ENCODE measurements around the gene FOXN3.

Gene FOXN3

DNA sequence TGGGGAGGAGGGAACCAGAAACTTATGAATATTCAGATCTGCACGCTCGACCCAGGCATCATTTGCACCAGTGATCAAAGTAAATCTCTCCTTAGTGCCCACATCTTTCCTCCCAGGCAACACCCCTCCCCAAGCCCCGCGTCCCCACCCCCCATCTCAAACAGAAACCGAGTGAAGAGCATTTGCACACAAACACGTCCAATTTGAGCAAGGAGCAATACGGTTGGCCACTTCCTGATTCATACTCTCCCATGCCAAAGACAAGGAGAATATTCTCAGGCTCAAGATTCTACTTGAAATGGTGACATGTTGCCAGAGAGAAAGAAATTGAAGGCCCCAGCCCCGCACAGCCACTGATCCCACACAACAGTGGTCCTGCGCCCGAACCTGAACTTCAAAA is 7.1 kb downstream of the FOXN3 start:
- DNase-seq (ENCODE audit: low read depth in 3 of 3, low spot score in 1 of 3), result no peak

DNA sequence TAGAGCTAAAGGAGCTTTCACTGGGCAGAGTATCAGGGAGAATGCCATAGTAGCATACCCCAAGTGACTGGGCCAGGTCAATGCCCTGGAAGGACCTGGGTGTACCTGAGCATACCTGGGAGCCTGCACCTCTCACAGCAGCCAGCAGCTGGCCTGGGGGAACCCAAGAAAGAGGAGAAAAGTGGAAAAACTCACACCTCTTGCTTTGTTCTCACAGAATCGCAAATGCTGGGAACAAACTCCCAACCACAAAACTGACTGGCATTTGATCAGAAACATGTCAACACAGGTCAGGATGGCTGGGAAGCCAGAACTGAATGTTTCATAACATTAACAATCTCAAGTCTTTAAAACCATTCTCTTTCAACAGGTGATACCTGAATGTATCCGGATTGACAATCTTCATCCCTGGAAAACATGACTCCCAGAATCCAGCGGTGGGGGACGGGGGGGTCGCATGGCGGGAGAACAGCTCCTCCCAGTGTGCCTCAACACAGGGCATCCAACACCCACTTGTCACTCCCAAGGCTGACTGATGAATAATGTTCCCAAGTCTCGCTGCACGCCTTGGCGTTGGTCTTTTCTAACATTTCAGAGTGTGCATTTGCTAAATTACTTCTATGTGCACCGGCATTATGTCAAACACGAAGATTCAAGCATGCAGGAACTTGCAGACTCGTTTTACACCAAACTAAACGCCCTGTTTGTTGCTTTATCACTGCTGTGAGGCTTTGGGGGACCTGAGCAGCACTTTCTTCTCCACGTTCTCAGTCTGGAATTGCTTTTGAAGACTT is 7.9 kb downstream of the FOXN3 start:
- DNase-seq (ENCODE audit: low read depth in 3 of 3, low spot score in 1 of 3), result no peak

DNA sequence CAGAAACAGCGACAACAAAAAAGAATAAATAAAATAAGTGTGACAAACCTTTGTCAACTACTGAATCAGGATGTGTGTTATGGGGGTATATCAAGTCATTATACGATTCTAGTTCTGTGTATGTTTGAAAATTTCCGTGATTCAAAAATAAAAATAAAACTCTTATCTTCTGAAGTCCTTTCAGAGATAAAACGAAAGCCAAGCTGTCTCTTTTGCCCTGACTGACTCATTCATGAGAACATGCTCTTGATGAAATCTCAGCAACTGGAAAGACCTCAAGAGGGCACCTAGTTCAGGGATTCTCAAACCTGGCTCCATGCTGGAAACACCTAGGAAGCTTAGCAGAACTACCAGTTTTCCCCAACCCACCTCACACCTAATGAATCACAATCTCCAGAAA is 9.2 kb downstream of the FOXN3 start:
- DNase-seq (ENCODE audit: low read depth in 3 of 3, low spot score in 1 of 3), result no peak

- no peak for DNase-seq (ENCODE audit: low read depth in 3 of 3, low spot score in 1 of 3)
These were observed 10.1 kb downstream of the FOXN3 start for GRCh38 chr14:89406941-89407340.

DNA sequence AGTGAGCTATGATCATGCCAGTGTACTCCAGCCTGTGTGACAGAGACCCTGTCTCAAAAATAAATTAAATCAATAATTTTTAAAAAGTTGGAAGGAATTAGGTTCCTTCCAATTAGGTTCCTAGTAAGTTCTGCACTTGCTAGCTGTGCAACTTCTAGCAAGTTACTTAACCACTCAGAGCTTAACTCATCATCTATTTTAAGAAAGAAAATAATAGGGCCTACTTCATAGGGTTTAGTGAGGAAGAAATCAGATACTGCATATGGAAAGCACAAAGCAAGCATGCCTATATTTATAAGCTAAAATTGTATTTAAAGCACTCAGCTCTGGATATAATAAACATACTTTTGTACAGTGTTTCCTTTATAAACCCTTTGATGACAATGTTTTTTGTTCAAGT is 10.7 kb downstream of the FOXN3 start:
- no peak for DNase-seq (ENCODE audit: low read depth in 3 of 3, low spot score in 1 of 3)

DNA sequence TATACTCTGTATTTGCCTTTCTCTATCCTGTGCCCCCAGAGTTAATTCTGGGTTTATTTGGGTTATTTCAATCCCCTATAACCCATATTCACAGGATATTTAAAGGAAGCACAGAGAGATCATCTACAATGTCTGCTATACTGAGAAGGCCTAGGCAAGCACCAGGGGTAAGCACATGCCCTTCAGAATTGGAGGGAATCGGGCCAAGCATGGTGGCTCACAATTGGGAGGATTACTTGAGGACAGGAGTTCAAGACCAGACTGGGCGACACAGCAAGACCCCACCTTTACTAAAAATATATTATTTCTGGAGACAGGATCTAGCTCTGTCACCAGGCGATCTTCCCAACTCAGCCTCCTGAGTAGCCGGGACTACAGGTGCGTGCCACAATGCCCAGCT is 11.3 kb downstream of the FOXN3 start:
- no peak for DNase-seq (ENCODE audit: low read depth in 3 of 3, low spot score in 1 of 3)

- no peak for DNase-seq (ENCODE audit: low read depth in 3 of 3, low spot score in 1 of 3)
These were observed 14.7 kb downstream of the FOXN3 start for GRCh38 chr14:89402363-89402762.

- DNase-seq (ENCODE audit: low read depth in 3 of 3, low spot score in 1 of 3), result no peak
These were observed 15.3 kb downstream of the FOXN3 start for GRCh38 chr14:89401761-89402160.

DNA sequence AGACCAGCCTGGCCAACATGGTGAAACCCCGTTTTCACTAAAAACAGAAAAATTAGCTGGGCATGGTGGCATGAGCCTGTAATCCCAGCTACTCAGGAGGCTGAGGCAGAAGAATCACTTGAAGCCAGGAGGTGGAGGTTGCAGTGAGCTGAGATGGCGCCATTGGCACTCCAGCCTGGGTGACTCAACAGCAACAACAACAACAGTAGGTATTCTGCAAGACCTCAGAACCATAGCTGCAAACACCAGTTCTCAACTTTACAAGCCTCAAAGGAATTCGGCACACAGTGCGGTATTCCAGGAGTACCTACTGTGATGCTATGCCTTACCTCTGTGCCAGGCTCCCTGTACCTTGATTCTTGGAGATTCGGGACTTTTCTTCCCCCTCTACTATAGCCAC is 15.8 kb downstream of the FOXN3 start:
- DNase-seq (ENCODE audit: low read depth in 3 of 3, low spot score in 1 of 3), result no peak

GRCh38 chr14:89400529-89400928 is 16.5 kb downstream of the FOXN3 start:
- DNase-seq (ENCODE audit: low read depth in 3 of 3, low spot score in 1 of 3), result no peak

DNA sequence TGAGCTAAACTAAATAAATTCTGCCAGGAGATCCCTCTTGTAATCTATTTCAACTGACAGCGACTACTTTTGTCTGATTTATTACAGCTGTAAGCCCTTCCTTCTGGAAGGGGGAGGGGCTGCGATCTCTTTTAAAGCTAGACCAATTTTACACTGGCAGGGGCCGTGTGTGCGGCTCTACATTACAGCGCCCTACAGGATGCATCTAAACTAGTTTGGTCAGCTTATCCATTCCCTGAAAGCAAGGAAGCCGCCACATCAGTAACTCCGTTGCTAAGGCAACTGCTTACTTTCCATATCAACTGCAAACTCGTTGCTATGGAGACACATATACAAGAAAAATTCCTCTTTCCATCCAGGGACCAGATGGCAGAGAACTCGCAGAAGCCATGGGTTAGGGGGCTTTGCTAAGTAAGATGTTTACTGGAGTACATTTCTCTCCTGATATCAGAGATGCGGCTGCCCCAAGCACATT is 17.4 kb downstream of the FOXN3 start:
- no peak for DNase-seq (ENCODE audit: low read depth in 3 of 3, low spot score in 1 of 3)

GRCh38 chr14:89399157-89399556 is 17.9 kb downstream of the FOXN3 start:
- DNase-seq (ENCODE audit: low read depth in 3 of 3, low spot score in 1 of 3), result no peak

DNA sequence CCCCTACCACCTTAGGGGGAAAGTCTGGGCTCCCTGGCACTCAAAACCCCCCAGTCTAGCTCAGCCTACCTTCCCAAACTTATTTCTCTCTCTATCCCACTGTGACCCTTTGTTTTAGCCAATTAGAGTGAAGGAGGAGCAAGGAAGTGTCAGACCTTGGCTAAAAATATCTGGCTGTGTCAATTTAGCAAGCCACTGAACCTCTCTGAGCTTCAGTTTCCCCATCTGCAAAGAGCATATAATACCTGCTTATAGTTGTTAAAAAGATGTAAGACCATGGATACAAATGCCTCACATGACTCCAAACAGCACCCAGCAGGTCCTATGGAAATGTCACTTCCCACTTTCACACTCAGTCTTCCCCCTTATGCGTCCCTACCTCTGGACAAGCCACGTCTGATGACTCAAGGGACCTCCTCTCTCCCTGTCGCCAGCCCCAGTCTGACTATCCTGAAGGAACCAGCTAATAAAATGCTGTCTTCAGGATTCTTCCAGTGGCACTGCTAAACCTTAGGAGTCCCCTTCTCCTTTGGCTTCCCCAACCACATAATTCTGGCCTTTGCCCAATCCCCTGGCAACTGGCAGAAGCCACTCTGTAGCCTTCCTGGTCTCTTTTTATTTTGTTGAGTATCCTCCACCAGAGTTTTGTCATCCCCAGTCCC is 19.3 kb downstream of the FOXN3 start:
- no peak for DNase-seq (ENCODE audit: low read depth in 3 of 3, low spot score in 1 of 3)

- no peak for DNase-seq (ENCODE audit: low read depth in 3 of 3, low spot score in 1 of 3)
These were observed 22.1 kb downstream of the FOXN3 start for GRCh38 chr14:89394972-89395371.

DNA sequence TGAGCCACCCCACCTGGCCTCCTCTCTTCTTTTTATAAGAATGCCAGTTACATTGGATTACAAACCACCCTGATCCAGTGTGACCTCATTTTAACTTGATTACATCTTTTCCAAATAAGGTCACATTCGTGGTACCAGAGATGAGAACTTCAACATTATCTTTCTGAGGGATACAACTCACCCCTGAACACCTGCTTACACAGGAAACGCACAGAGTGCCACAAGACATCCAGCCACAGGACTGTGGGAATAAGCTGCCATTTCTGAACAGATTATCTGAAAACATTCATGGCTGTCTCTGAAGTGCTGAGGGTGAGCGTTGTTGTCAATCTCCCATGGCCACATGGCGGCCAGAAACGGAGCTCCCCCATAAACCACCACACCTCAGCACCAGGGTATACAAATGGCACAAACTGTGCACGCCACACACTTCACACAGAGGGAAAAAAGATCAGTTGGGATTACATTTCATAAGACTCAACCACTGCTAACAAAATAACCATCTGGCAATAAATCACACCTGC is 23.7 kb downstream of the FOXN3 start:
- DNase-seq (ENCODE audit: low read depth in 3 of 3, low spot score in 1 of 3), result no peak

DNA sequence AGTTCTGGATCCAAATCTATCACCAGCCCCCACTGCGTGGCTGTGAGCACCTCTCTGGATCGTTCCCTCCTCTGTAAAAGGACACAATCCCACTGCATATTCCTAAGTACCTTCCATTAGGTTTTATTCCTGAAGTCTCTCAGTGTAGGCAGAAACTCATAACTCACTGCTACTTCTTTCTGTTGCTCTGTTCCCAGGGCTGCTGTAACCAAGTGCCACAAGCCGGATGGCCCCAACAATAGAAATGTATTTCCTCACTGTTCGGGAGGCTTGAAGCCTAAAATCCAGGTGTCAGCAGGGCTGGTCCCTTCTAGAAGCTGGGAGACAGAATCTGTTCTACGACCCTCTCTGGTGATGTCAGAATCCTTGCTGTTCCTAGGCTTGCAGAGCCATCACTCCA is 24.9 kb downstream of the FOXN3 start:
- no peak for DNase-seq (ENCODE audit: low read depth in 3 of 3, low spot score in 1 of 3)

GRCh38 chr14:89391556-89391955 is 25.5 kb downstream of the FOXN3 start:
- DNase-seq (ENCODE audit: low read depth in 3 of 3, low spot score in 1 of 3), result no peak

- DNase-seq (ENCODE audit: low read depth in 3 of 3, low spot score in 1 of 3), result no peak
These were observed 25.9 kb downstream of the FOXN3 start for GRCh38 chr14:89391123-89391522.

DNA sequence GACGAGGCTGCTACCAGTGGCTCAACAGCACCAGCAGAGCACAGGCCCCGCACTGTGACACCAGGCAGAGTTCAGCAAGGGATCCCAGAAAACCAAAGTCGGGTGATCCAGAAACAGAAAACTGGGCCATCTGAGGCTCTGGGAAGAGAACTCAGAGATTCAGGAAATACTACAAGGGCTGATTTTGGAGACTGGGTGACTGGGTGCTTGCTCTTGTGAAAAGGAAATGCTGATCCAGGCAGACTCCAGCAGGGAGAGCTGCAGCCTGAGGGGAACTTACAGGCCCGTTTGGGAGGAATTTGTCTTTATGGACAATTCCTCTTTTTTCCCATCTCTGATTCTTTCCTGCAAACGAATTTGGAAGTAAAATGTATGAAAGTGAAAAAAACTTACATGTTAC is 28.2 kb downstream of the FOXN3 start:
- DNase-seq (ENCODE audit: low read depth in 3 of 3, low spot score in 1 of 3), result no peak

DNA sequence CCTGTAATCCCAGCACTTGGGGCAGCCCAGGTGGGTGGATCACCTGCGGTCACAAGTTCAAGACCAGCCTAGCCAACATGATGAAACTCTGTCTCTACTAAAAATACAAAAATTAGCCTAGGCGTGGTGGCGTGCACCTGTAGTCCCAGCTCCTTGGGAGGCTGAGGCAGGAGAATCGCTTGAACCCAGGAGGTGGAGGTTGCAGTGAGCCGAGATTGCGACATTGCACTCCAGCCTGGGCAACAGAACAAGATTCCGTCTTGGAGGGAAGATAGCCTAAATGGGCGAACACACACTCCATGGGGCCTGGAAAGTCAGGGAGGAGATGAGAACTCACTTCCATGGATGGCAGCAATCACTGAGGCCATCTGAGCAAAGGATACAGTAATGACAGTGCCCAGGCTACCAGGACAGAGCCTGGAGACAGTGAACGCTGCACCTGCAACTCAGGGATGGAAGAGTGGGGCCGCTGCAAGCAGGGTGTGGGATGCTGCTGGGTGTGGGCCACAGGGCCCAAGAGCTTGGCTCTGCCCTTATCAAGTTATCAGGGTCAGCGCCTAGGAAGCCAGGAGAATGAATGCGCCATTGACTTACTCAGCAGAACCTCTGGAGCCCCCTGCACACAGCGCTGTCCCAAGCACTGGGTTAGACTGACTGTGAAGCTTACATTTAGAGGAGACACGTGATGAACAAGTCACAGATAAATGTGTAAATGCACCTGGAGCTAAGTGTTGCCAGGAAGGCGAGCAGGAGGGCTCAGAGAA is 28.9 kb downstream of the FOXN3 start:
- no peak for DNase-seq (ENCODE audit: low read depth in 3 of 3, low spot score in 1 of 3)

- no peak for DNase-seq (ENCODE audit: low read depth in 3 of 3, low spot score in 1 of 3)
These were observed 30.7 kb downstream of the FOXN3 start for GRCh38 chr14:89386212-89386886.

All from stimulated activated CD4-positive, alpha-beta T cell treated with anti-CD3 and anti-CD28 coated beads, TNF-alpha, amount 100 ng/mL, for 1 hour (primary cell).